ENCODE measurements around the gene CHERP. TPM values are rescaled to one million over a fixed set of nuclear protein-coding genes. Genes with fewer than 3 reads are reported as not detected.

Gene CHERP
- total and polyA plus RNA-seq, 2 of the 8 experiments (the other 6 are each of a cell fraction or from before 2014, with no cell fraction given) = 13.9 to 73.7 TPM

DNA sequence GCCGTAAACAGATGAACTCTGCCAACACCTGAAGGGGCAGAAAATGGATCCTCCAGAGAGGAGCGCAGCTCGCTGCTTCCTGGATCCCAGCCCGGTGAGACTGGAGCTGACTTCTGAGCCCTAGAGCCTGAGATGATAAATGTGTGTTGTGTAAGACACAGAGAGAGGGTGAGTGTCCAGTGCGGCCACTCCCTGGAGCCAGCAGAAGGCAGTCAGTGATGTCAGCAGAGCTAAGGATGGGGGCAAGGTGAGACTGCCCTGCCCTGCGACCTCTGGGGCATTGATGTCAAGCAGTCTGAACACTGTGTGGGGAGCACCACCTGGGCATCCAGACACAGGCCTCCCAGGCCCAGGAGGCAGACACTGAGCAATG is 39.7 kb upstream of the CHERP start (continued):
- TF ChIP-seq, protein P1, sequence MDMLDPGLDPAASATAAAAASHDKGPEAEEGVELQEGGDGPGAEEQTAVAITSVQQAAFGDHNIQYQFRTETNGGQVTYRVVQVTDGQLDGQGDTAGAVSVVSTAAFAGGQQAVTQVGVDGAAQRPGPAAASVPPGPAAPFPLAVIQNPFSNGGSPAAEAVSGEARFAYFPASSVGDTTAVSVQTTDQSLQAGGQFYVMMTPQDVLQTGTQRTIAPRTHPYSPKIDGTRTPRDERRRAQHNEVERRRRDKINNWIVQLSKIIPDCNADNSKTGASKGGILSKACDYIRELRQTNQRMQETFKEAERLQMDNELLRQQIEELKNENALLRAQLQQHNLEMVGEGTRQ (IDR thresholded peaks at IDR 0.05; ENCODE audit: low read length) = no peak
- TF ChIP-seq CEBPB (IDR thresholded peaks at IDR 0.05; ENCODE audit: low read depth, low read length) (no peak), RNF2 (IDR thresholded peaks at IDR 0.05; ENCODE audit: borderline replicate concordance, low read depth, low read length, missing control alignments, poor library complexity, severe bottlenecking) (no peak), SUZ12 (IDR thresholded peaks at IDR 0.05; ENCODE audit: low read length) (no peak)

Measured in H1 (cell line).